ENCODE results near the gene PDK3. TPM values are rescaled to one million over a fixed set of nuclear protein-coding genes. Genes with fewer than 3 reads are reported as not detected.

PDK3 gene
- total RNA-seq, 1 donor: 9.0 TPM

GRCh38 chrX:24498181-24498580, 33.1 kb downstream of the PDK3 start:
- TF ChIP-seq CTCF (IDR thresholded peaks at IDR 0.05; ENCODE audit: extremely low read depth, low read depth, low read length): peak; percentile 45
- DNase-seq (ENCODE audit: insufficient read length, low spot score, missing footprints): no peak
- H3K27ac ChIP-seq (ENCODE audit: low read depth, low read length): no peak overlapping the region
- no peaks in the 10 kb centered on the region for H3K79me2 ChIP-seq (ENCODE audit: insufficient read depth, low read length)
- H4K20me1 ChIP-seq (ENCODE audit: insufficient read depth, low read length): no peaks in the 10 kb centered on the region
- H3K4me1 ChIP-seq (ENCODE audit: insufficient read depth, low read length): peaks cover 3% of the 10 kb centered on the region
- H3K9me3 ChIP-seq (ENCODE audit: low read depth, low read length): no peaks in the 10 kb centered on the region
- H3K4me2 ChIP-seq (ENCODE audit: insufficient read depth, low read length): no peak overlapping the region
- H3K4me3 ChIP-seq (ENCODE audit: insufficient read depth, low read length): no peak overlapping the region
- no peaks in the 10 kb centered on the region for H3K27me3 ChIP-seq (ENCODE audit: insufficient read depth, low read length)
- no peaks in the 10 kb centered on the region for H3K36me3 ChIP-seq (ENCODE audit: insufficient read depth, low read length)
- no peak overlapping the region for H2AFZ ChIP-seq (ENCODE audit: low read length)

DNA sequence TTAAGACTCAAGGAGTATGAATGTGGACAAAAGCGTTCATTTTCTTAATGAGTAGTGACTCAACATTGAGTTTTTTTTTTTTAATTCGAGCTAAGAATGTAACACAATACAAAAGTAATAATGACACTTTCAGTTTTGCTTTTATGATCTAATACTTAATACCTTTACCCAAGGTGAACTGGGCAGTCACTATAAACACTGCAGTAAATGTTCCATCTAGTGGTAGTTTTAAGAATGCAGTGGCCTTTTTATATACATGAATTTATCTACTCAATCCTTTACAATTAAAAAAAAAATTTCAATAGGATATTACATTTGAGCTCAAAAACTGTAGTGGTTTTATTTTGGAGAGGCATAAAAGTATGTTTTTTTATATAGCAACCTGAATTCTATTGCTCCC, 33.9 kb downstream of the PDK3 start:
- peaks cover 3% of the 10 kb centered on the region for H3K4me1 ChIP-seq (ENCODE audit: insufficient read depth, low read length)
- no peak overlapping the region for H3K27ac ChIP-seq (ENCODE audit: low read depth, low read length)
- H3K4me2 ChIP-seq (ENCODE audit: insufficient read depth, low read length): no peak overlapping the region
- H3K36me3 ChIP-seq (ENCODE audit: insufficient read depth, low read length): no peaks in the 10 kb centered on the region
- no peaks in the 10 kb centered on the region for H3K79me2 ChIP-seq (ENCODE audit: insufficient read depth, low read length)
- peak; percentile 53 for TF ChIP-seq CTCF (IDR thresholded peaks at IDR 0.05; ENCODE audit: extremely low read depth, low read depth, low read length)
- H4K20me1 ChIP-seq (ENCODE audit: insufficient read depth, low read length): no peaks in the 10 kb centered on the region
- no peaks in the 10 kb centered on the region for H3K27me3 ChIP-seq (ENCODE audit: insufficient read depth, low read length)
- H2AFZ ChIP-seq (ENCODE audit: low read length): no peak overlapping the region
- no peak overlapping the region for H3K4me3 ChIP-seq (ENCODE audit: insufficient read depth, low read length)
- no peaks in the 10 kb centered on the region for H3K9me3 ChIP-seq (ENCODE audit: low read depth, low read length)
- peak; percentile 51 for DNase-seq (ENCODE audit: insufficient read length, low spot score, missing footprints)

- Histone ChIP-seq H3K27ac (ENCODE audit: low read depth, low read length) (no peak overlapping the region), H3K9me3 (ENCODE audit: low read depth, low read length) (no peaks in the 10 kb centered on the region), H3K4me3 (ENCODE audit: insufficient read depth, low read length) (no peak overlapping the region), H3K4me2 (ENCODE audit: insufficient read depth, low read length) (no peak overlapping the region), H3K27me3 (ENCODE audit: insufficient read depth, low read length) (no peaks in the 10 kb centered on the region), H3K36me3 (ENCODE audit: insufficient read depth, low read length) (no peaks in the 10 kb centered on the region), H3K79me2 (ENCODE audit: insufficient read depth, low read length) (no peaks in the 10 kb centered on the region), H3K4me1 (ENCODE audit: insufficient read depth, low read length) (peaks cover 3% of the 10 kb centered on the region), H4K20me1 (ENCODE audit: insufficient read depth, low read length) (no peaks in the 10 kb centered on the region), H2AFZ (ENCODE audit: low read length) (no peak overlapping the region)
- peak; percentile 45 for DNase-seq (ENCODE audit: insufficient read length, low spot score, missing footprints)
- no peak for TF ChIP-seq CTCF (IDR thresholded peaks at IDR 0.05; ENCODE audit: extremely low read depth, low read depth, low read length)
Observed at GRCh38 chrX:24506082-24506481, 41.0 kb downstream of the PDK3 start.

DNA sequence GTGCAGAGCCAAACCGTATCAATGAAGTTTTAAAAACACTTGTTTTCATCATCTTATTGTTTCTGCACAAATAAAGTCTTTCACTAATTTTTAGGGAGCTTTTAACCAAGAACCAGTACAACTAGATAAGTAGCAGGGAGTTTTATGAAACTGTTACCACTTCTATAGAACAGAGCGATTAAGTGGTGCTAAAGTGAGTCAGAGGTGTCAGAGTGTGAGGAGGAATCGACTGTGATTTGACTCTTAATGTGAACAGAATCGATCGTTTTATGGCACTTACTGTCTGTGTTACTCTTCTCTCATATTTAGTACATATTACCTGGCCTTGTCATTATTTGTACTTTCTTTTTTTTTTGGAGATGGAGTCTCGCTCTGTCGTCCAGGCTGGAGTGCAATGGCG, 43.3 kb downstream of the PDK3 start:
- H2AFZ ChIP-seq (ENCODE audit: low read length): no peak overlapping the region
- no peak for TF ChIP-seq CTCF (IDR thresholded peaks at IDR 0.05; ENCODE audit: extremely low read depth, low read depth, low read length)
- H4K20me1 ChIP-seq (ENCODE audit: insufficient read depth, low read length): no peaks in the 10 kb centered on the region
- no peaks in the 10 kb centered on the region for H3K27me3 ChIP-seq (ENCODE audit: insufficient read depth, low read length)
- DNase-seq (ENCODE audit: insufficient read length, low spot score, missing footprints): no peak
- H3K27ac ChIP-seq (ENCODE audit: low read depth, low read length): no peak overlapping the region
- no peaks in the 10 kb centered on the region for H3K9me3 ChIP-seq (ENCODE audit: low read depth, low read length)
- no peaks in the 10 kb centered on the region for H3K36me3 ChIP-seq (ENCODE audit: insufficient read depth, low read length)
- no peaks in the 10 kb centered on the region for H3K79me2 ChIP-seq (ENCODE audit: insufficient read depth, low read length)
- no peak overlapping the region for H3K4me3 ChIP-seq (ENCODE audit: insufficient read depth, low read length)
- H3K4me1 ChIP-seq (ENCODE audit: insufficient read depth, low read length): peaks cover 3% of the 10 kb centered on the region
- no peak overlapping the region for H3K4me2 ChIP-seq (ENCODE audit: insufficient read depth, low read length)

Measured in osteoblast (primary cell).